ENCODE results near the gene CD84.
A peak's percentile ranks its signal among the peaks of the same experiment; 100 is the strongest.

The CD84 gene

DNA sequence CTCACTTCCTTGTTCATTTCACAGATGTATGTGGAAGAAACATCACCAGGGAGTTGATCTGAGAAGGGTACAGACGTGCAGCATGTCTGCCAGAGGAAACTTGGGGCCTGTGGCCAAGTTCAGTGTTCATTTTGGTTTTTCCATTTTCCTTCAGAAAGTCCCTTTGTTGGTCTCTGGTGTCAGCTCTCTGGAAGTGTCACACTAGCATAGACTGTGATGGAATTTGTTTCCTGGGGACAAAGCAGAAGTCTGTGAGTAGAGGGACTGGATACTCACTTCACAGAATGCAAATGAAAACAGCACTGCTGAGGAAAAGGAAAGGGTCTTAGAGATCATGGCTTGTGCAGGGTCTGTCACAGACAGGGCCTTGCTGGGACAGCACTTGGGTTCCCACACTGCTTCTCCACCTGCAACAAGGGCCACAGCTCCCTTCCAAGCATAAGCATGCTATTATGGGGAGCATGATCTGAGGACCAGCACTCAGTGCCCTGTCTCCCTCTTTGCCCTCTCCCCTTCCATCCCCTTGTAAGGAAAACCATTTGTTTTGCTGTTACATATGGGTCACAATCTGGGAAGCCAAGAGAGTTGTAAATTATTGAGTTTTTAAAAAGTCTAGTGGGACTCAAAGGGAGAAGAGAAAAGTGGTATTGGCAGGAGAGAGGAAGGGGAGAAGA is 31.4 kb upstream of the CD84 start:
- H3K4me3 ChIP-seq (ENCODE audit: low read depth, low read length), result no peak overlapping the region
- TF ChIP-seq, protein P1, sequence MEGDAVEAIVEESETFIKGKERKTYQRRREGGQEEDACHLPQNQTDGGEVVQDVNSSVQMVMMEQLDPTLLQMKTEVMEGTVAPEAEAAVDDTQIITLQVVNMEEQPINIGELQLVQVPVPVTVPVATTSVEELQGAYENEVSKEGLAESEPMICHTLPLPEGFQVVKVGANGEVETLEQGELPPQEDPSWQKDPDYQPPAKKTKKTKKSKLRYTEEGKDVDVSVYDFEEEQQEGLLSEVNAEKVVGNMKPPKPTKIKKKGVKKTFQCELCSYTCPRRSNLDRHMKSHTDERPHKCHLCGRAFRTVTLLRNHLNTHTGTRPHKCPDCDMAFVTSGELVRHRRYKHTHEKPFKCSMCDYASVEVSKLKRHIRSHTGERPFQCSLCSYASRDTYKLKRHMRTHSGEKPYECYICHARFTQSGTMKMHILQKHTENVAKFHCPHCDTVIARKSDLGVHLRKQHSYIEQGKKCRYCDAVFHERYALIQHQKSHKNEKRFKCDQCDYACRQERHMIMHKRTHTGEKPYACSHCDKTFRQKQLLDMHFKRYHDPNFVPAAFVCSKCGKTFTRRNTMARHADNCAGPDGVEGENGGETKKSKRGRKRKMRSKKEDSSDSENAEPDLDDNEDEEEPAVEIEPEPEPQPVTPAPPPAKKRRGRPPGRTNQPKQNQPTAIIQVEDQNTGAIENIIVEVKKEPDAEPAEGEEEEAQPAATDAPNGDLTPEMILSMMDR (IDR thresholded peaks at IDR 0.05; ENCODE audit: low read depth, low read length, missing control alignments), result no peak
- DNase-seq (ENCODE audit: low read depth), result no peak

DNA sequence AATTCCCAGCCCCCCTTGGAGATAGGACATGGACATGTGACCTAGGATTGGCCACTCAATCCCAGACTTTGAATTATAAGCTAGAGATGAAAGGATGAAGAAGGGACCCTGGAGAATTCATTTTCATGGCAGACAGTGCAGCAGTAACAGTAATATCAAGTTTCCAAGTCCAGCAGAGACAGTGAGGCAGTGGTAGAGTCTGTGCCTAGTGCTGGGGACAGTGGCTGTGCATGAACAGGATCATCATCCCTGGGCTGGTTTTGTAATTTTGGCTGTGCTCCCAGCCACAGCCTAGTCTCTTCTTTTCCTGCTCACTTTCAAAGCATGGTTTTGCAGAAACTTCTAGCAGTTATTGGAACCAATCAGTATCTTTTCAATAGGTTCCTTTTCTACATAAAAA is 29.6 kb upstream of the CD84 start:
- DNase-seq (ENCODE audit: low read depth), result no peak
- H3K4me3 ChIP-seq (ENCODE audit: low read depth, low read length), result no peak overlapping the region
- TF ChIP-seq, protein P1 (IDR thresholded peaks at IDR 0.05; ENCODE audit: low read depth, low read length, missing control alignments), result no peak

DNA sequence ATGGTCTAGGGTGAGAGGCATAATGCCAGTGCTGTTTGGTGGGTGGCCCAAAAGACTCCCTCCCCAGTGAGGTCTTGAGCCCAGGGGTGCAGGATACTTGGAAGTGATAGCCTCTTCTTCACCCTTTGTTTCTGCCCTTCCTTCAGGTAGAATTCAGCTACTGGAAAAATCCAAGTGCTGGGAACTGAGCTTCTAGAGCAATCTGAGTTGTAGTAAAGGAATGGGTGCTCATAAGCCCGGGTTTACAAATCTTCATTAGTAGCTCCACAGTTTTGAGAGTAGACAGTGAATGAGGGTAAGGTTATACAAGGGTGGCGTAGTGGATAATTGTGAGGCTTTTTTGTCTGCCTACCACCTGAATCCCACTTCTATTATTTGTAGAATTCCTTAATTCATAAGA is 29.2 kb upstream of the CD84 start:
- no peak for DNase-seq (ENCODE audit: low read depth)
- H3K4me3 ChIP-seq (ENCODE audit: low read depth, low read length), result no peak overlapping the region
- TF ChIP-seq, protein P1 (IDR thresholded peaks at IDR 0.05; ENCODE audit: low read depth, low read length, missing control alignments), result no peak

DNA sequence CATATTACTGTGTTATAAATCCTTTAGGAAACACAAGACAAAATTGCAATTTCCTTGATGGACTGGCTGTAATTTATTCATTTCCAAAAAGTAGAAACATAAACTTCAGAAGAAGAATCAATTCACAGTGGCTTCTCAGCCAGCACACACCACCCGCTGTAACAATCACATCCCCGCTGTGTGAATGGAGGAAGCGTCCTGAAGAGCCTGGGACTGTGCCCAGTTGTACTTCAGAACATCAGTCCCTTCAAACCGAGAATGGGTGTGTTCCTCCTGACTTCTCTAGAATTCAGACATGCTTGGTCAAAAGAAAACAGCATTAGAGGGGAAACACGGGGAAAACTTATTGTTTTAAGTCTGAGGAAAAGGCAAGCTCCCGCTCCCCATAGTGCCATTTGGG is 28.8 kb upstream of the CD84 start:
- TF ChIP-seq, protein P1 (IDR thresholded peaks at IDR 0.05; ENCODE audit: low read depth, low read length, missing control alignments), result no peak
- DNase-seq (ENCODE audit: low read depth), result no peak

DNA sequence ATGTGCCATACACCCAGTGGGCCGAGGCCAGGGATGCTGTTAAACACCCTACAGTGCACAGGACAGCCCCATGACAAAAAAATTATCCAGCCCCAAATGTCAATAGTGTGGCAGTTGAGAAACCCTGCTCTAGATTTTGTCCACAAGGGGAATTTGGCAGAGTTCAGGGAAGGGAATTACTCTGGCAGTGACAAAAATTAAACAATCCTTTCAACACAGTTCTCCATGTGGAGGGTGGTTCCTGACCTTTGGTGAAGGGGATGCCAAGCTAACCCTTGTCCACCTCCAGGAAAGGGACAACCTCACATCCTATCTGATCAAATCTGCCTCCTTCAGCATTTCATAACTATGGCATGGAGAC is 28.4 kb upstream of the CD84 start:
- no peak for DNase-seq (ENCODE audit: low read depth)
- no peak overlapping the region for H3K4me3 ChIP-seq (ENCODE audit: low read depth, low read length)
- TF ChIP-seq, protein P1 (IDR thresholded peaks at IDR 0.05; ENCODE audit: low read depth, low read length, missing control alignments), result no peak

More for the DNA sequence above, 28.8 kb upstream of the CD84 start:
- no peak overlapping the region for H3K4me3 ChIP-seq (ENCODE audit: low read depth, low read length)

DNA sequence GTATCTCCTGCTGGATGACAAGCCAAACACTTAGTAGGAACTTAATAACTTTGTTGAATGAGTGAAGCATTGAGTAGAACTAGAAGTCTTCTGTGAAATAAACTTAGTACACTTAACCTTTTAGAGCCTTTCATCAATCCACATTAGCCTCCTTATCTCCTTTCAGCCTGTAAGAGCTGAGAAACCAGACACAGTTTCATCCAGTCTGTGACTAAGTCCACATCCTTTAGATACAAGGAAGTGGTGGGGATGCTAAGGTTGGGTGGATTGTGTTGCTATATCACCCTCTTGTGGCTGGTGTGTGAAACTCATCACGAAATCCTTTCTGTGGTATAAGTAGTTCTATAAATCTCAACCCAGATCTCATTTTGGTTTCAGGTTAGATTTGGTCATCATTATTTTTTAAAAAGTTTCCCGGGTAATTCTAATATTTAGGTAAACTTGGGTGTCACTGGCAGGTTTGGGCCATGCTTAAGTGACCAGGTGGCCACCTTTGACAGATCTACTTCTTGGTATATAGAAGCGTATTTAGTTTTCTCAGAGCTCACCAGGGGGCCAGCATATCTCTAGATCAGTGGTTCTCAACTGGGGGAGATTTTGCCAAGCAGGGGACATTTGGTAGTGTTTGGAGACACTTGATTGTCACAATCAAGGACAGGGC is 27.8 kb upstream of the CD84 start:
- H3K4me3 ChIP-seq (ENCODE audit: low read depth, low read length), result no peak overlapping the region
- peak; percentile 83 for DNase-seq (ENCODE audit: low read depth)
- TF ChIP-seq, protein P1 (IDR thresholded peaks at IDR 0.05; ENCODE audit: low read depth, low read length, missing control alignments), result peak; percentile 70

DNA sequence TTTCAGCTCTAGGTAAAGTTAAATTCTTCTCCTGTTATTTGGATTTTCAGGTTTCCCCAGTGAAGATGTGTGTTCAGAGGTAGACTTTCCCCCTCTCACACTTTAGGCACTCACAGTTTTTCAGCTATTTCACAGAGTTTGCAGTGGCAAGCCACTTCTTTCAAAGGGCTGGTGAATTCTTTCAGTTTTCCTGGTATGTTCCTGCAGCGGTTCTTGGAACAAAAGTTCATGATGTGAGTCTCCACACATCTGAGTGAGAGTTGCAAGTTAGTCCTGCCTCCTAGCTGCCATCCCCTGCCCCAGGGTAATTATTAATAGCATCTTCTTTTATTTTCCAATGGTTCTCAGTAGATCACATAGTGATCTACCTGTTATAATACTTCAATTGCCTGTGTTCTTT is 27.3 kb upstream of the CD84 start:
- no peak overlapping the region for H3K4me3 ChIP-seq (ENCODE audit: low read depth, low read length)
- no peak for DNase-seq (ENCODE audit: low read depth)
- TF ChIP-seq, protein P1 (IDR thresholded peaks at IDR 0.05; ENCODE audit: low read depth, low read length, missing control alignments), result no peak
